Vagina (tissue), 2 donors: Measurements from ENCODE around the gene SOX9. TPM values are rescaled to one million over a fixed set of nuclear protein-coding genes. Genes with fewer than 3 reads are reported as not detected.
A peak's percentile ranks its signal among the peaks of the same experiment; 100 is the strongest.
"Not testable (repeated sequence)": the region's sequence is repeated elsewhere in the genome, so short reads cannot be mapped to it uniquely, and the experiment has no call there.

ENCODE experiments used
- DNase-seq, 2 donors: peaks; one replicate each; pipeline ENCODE4 v3.0.0-alpha.2; 2017; ENCODE audit errors: extremely low spot score in 2 of 2
- H3K27ac ChIP-seq: fragments of 200-600 bp; sonication (generic); one replicate; pipeline ENCODE4 v1.5.1; 2019
- H3K27me3 ChIP-seq: fragments of 200-600 bp; sonication (generic); one replicate; pipeline ENCODE4 v1.5.1; 2019
- H3K36me3 ChIP-seq, 2 donors: fragments of 200-600 bp; sonication (generic); one replicate each; pipeline ENCODE4 v1.5.1; 2017 to 2019
- H3K4me1 ChIP-seq: fragments of 200-600 bp; sonication (generic); one replicate; pipeline ENCODE4 v1.5.1; 2019
- H3K4me3 ChIP-seq, 2 donors: fragments of 200-600 bp; sonication (generic); 1 replicate in 1 of 2; 2 replicates in 1 of 2; pipeline ENCODE4 v1.5.1; 2016 to 2019
- H3K9me3 ChIP-seq: fragments of 200-600 bp; sonication (generic); one replicate; pipeline ENCODE4 v1.5.1; 2019
- POLR2A ChIP-seq, 2 donors: fragments of 450-650 bp; IDR thresholded peaks; one replicate each; pipeline ENCODE4 v1.6.1; 2017; ENCODE audit warnings: antibody characterized with exemption in 2 of 2, mild to moderate bottlenecking in 2 of 2, moderate library complexity in 2 of 2
- POLR2AphosphoS5 ChIP-seq, 2 donors: sonication (generic); formaldehyde crosslinking; IDR thresholded peaks; one replicate each; pipeline ENCODE4 v1.9.0; 2017; ENCODE audit warnings: antibody characterized with exemption in 2 of 2, mild to moderate bottlenecking in 2 of 2, low read depth in 1 of 2; ENCODE audit not compliant: insufficient read depth in 1 of 2
- intact Hi-C: fragments of 100-400 bp; cut with DNase I; formaldehyde crosslinking; loops from one replicate; pipeline ENCODE4 v1.15.1; 2023
- total RNA-seq: library from RNA; depleted of rRNA; stranded (reverse); fragments of >200 nt; gene quantifications from one replicate; pipeline ENCODE4 v1.2.3, GENCODE V29; 2016
- TF ChIP-seq, protein P1 (sequence below), 3 experiments: fragments of 450-650 bp in 2 of 3; fragments of 200-600 bp in 1 of 3; sonication (generic) in 1 of 3; IDR thresholded peaks; one replicate each; pipeline ENCODE4 v1.5.1; 2017 to 2019; ENCODE audit warnings: antibody characterized with exemption in 3 of 3, mild to moderate bottlenecking in 2 of 3, moderate library complexity in 2 of 3

The SOX9 gene
- total RNA-seq, 1 donor from 2014 or later, result 22.8 TPM

DNA sequence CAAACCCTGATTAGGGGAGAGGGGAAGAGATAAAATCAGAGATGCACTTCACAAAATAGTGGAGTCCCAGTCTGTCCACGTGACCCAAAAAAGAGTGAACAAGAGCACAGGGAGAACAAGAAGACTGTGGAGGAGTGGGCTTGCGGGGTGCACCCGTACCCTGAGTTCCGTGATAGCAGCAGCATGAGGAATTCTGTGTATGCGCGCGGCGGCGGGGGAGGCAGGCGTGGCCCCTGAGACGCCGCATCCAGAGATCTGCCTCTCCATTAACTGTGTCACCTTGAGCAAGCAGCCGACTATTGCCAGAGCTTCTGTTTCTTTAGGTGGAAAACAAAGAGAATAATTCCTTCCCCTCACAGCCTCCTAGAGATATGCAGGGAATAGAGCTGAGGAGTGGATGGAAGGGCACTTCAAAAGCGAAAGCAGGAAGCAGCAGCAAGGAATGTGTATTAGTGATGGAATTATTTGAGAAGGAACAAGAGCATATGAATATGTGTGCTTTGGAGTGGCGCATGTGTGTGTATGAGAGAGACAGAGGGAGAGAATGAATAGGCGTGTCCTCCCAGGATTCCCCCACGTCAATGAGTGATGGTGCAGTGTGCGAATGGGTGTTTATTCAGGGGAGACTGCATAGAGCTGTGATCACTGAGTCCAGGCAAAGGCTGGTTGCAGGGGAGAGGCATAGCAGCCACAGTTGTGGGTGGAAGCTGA lies 10.4 kb upstream of the SOX9 start:
- peak overlapping the region in 1 of 2 donors; percentile 9 for H3K4me3 ChIP-seq
- no peaks in the 10 kb centered on the region for H3K4me1 ChIP-seq
- no peaks in the 10 kb centered on the region for H3K9me3 ChIP-seq
- intact Hi-C loops, result no loop called here
- no peaks in the 10 kb centered on the region for H3K36me3 ChIP-seq
- no peak overlapping the region for H3K27ac ChIP-seq
- no peak for DNase-seq
- no peaks in the 10 kb centered on the region for H3K27me3 ChIP-seq
- TF ChIP-seq, protein P1, sequence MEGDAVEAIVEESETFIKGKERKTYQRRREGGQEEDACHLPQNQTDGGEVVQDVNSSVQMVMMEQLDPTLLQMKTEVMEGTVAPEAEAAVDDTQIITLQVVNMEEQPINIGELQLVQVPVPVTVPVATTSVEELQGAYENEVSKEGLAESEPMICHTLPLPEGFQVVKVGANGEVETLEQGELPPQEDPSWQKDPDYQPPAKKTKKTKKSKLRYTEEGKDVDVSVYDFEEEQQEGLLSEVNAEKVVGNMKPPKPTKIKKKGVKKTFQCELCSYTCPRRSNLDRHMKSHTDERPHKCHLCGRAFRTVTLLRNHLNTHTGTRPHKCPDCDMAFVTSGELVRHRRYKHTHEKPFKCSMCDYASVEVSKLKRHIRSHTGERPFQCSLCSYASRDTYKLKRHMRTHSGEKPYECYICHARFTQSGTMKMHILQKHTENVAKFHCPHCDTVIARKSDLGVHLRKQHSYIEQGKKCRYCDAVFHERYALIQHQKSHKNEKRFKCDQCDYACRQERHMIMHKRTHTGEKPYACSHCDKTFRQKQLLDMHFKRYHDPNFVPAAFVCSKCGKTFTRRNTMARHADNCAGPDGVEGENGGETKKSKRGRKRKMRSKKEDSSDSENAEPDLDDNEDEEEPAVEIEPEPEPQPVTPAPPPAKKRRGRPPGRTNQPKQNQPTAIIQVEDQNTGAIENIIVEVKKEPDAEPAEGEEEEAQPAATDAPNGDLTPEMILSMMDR (IDR thresholded peaks at IDR 0.05), result no peak

DNA sequence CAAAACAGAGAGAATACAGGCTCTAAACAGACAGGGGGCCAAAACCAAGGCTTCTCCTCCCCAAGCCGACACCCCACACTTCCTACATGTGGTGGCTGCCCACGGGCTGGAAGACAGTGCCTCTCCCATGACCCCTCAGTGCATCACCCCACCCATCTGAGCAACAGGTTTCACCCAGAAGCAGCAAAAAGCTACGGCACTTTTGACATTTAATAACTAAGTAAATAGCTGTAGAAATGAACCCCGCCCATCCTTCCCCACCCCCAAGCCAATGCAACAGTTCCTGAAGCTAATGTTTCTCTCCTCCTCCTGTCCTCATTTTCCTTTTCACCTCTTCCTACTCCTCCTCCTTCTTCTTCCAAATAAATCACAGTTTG lies 9.9 kb upstream of the SOX9 start:
- Histone ChIP-seq H3K27me3 (no peaks in the 10 kb centered on the region), H3K36me3 (no peaks in the 10 kb centered on the region), H3K27ac (no peak overlapping the region), H3K4me1 (no peaks in the 10 kb centered on the region), H3K9me3 (no peaks in the 10 kb centered on the region), H3K4me3 (no peak overlapping the region)
- intact Hi-C loops, result no loop called here
- TF ChIP-seq POLR2A (IDR thresholded peaks at IDR 0.05) (no peak), POLR2AphosphoS5 (IDR thresholded peaks at IDR 0.05; ENCODE audit: insufficient read depth in 1 of 2, low read depth in 1 of 2) (no peak)
- TF ChIP-seq, protein P1 (IDR thresholded peaks at IDR 0.05), result no peak
- DNase-seq, result no peak

DNA sequence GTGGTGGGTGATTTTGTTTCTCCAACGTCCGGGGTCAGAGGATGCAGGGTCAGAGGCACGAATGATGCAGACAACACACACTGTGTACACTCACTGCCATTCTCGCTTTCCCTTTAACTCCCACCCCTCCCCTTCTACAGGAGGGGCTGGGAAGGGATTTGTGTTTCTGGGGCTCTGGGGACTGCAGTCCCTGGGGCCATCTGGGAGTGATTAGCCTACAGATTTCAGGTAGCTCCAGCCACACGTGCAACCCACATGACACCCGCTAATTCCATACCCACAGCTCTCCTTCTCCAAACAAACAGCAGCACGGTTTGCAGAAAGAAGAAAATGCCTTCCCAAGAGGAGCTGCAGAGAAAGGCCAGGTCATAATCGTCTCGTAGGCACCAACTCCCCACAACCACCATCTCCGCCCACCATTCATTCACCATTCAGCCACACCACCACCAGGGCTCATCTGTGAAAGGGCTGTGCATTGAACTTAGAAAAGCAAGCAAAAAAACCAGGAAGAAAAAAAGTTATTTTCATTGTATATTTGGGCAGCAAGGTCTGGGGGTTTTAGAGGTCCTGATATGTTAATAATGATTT lies 9.4 kb upstream of the SOX9 start:
- no peaks in the 10 kb centered on the region for H3K36me3 ChIP-seq
- no peak overlapping the region for H3K4me3 ChIP-seq
- H3K27me3 ChIP-seq, result no peaks in the 10 kb centered on the region
- peaks cover under 1% of the 10 kb centered on the region for H3K4me1 ChIP-seq
- intact Hi-C loops, result no loop called here
- TF ChIP-seq POLR2A (IDR thresholded peaks at IDR 0.05) (no peak), POLR2AphosphoS5 (IDR thresholded peaks at IDR 0.05; ENCODE audit: insufficient read depth in 1 of 2, low read depth in 1 of 2) (no peak)
- TF ChIP-seq, protein P1 (IDR thresholded peaks at IDR 0.05), result no peak
- no peaks in the 10 kb centered on the region for H3K9me3 ChIP-seq
- DNase-seq, result no peak
- no peak overlapping the region for H3K27ac ChIP-seq

DNA sequence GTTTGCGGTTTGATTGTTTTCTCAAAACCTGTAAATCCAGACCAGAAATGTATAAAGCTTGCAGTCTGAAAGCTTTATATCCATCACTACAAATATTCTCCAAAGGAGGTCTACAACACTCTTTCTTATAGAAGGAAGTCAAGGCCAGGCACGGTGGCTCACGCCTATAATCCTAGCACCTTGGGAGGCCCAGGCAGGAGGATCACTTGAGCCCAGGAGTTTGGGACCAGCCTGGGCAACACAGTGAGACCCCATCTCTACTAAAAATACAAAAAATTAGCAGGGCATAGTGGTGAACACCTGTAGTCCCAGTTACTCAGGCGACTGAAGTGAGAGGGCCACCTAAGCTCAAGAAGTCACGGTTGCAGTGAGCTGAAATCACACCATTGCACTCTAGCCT lies 8.9 kb upstream of the SOX9 start:
- H3K4me1 ChIP-seq, H3K4me3 ChIP-seq, DNase-seq, H3K27ac ChIP-seq, H3K36me3 ChIP-seq, H3K9me3 ChIP-seq, intact Hi-C loops, H3K27me3 ChIP-seq: not testable (repeated sequence)

DNA sequence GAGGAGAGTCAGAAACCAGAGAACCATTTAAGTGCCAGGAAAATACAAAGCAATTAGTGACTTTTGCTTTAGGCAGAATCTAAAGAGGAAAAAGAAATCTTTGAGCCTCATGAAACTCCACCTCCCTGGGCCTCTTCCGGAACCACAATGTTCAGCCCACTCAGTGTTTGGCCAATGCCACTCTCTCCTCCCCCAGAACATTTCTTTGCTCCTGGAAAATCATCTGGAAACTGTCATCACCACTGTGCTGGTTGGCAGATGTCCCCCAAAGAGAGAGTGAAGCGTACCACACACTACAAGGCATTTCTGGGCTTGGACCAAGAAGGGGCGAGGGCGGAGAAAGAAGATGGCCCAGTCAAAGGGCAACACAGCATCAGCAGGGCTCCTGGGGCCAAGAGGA lies 7.1 kb upstream of the SOX9 start:
- Histone ChIP-seq H3K36me3 (no peaks in the 10 kb centered on the region), H3K9me3 (no peaks in the 10 kb centered on the region), H3K4me3 (no peak overlapping the region), H3K27me3 (peaks cover 12% of the 10 kb centered on the region), H3K27ac (no peak overlapping the region), H3K4me1 (peaks cover 20% of the 10 kb centered on the region)
- no peak for DNase-seq
- intact Hi-C loops, result no loop called here
- TF ChIP-seq POLR2A (IDR thresholded peaks at IDR 0.05), result no peak
- TF ChIP-seq POLR2AphosphoS5 (IDR thresholded peaks at IDR 0.05; ENCODE audit: insufficient read depth in 1 of 2, low read depth in 1 of 2), result no peak
- TF ChIP-seq, protein P1 (IDR thresholded peaks at IDR 0.05), result no peak
